ENCODE results near the gene TMEM267. TPM values are rescaled to one million over a fixed set of nuclear protein-coding genes. Genes with fewer than 3 reads are reported as not detected.

Gene TMEM267
- polyA plus RNA-seq, 3 donors: 4.4 to 13.9 (median 11.8) TPM

DNA sequence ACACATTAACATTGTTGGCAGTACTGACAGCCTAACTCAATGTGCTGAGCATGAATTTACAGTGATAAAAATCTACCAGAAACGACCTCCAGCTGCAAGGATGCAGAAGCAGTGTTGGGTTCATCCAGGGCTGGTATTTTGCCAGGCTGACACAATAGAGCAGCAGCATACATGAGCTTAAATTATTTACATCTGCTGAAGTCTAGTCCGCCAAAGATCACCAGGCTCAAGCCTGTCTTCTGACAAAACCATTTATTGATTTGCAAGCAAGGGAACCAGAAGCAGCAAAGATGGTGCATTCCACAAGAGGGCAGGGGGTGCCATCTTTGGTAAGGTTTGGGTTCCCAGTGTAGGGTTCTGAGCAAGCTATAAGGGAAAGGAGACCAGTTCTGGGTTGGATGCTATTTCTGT lies 40.0 kb upstream of the TMEM267 start:
- H2AFZ ChIP-seq (ENCODE audit: insufficient read depth, low read depth, low read length, poor library complexity, severe bottlenecking): no peak overlapping the region
- H3K9ac ChIP-seq (ENCODE audit: insufficient read depth, low read length, poor library complexity, severe bottlenecking): no peak overlapping the region
- 78% methylated on average over 2 of the region's 2 CpGs for WGBS (ENCODE audit: insufficient coverage)
- H3K4me3 Mint-ChIP-seq: no peak overlapping the region
- peaks cover 39 to 42% of the 10 kb centered on the region in 2 donors for H3K36me3 Mint-ChIP-seq
- H3K4me3 ChIP-seq (replicated peaks in 1 of 3; ENCODE audit: low read depth in 2 of 3, low read length in 3 of 3): no peak overlapping the region
- no peak overlapping the region for H3K4me2 ChIP-seq (replicated peaks; ENCODE audit: extremely low read depth, low read length, poor library complexity, severe bottlenecking)
- no peaks in the 10 kb centered on the region for H3K4me1 ChIP-seq (ENCODE audit: control insufficient read depth in 1 of 2, insufficient read depth in 2 of 2, low read length in 2 of 2)
- DNase-seq: no peak
- no peak overlapping the region for H3K27ac Mint-ChIP-seq
- no peaks in the 10 kb centered on the region for H3K27me3 ChIP-seq (ENCODE audit: control insufficient read depth in 2 of 2, insufficient read depth in 2 of 2, low read length in 2 of 2)
- H3K79me2 ChIP-seq (ENCODE audit: insufficient read depth, low read length): no peaks in the 10 kb centered on the region
- H4K20me1 ChIP-seq (ENCODE audit: insufficient read depth, low read length): no peaks in the 10 kb centered on the region
- peaks cover 28 to 48% of the 10 kb centered on the region in 2 donors for H3K36me3 ChIP-seq (replicated peaks in 1 of 2; ENCODE audit: control insufficient read depth in 1 of 2, insufficient read depth in 2 of 2, low read length in 2 of 2)
- no peaks in the 10 kb centered on the region for H3K4me1 Mint-ChIP-seq
- intact Hi-C loops (cut with micrococcal nuclease): no loop called here
- no peaks in the 10 kb centered on the region for H3K9me3 ChIP-seq (replicated peaks in 1 of 2; ENCODE audit: control insufficient read depth in 1 of 2, insufficient read depth in 1 of 2, low read length in 2 of 2)
- peaks cover 0 to 4% (median 1%) of the 10 kb centered on the region in 7 donors for H3K9me3 Mint-ChIP-seq
- TF ChIP-seq CTCF (IDR thresholded peaks at IDR 0.05): no peak
- no peaks in the 10 kb centered on the region for H3K27me3 Mint-ChIP-seq (ENCODE audit: low read depth in 3 of 3)
- no peak overlapping the region for H3K27ac ChIP-seq (ENCODE audit: low read depth in 1 of 2, low read length in 2 of 2)

- Histone ChIP-seq H3K79me2 (ENCODE audit: insufficient read depth, low read length) (no peaks in the 10 kb centered on the region), H3K4me1 (ENCODE audit: control insufficient read depth in 1 of 2, insufficient read depth in 2 of 2, low read length in 2 of 2) (peaks cover 2 to 3% of the 10 kb centered on the region in 2 donors), H3K9ac (ENCODE audit: insufficient read depth, low read length, poor library complexity, severe bottlenecking) (no peak overlapping the region), H3K4me3 (replicated peaks in 1 of 3; ENCODE audit: low read depth in 2 of 3, low read length in 3 of 3) (no peak overlapping the region), H3K27me3 (ENCODE audit: control insufficient read depth in 2 of 2, insufficient read depth in 2 of 2, low read length in 2 of 2) (no peaks in the 10 kb centered on the region), H4K20me1 (ENCODE audit: insufficient read depth, low read length) (no peaks in the 10 kb centered on the region), H2AFZ (ENCODE audit: insufficient read depth, low read depth, low read length, poor library complexity, severe bottlenecking) (no peak overlapping the region), H3K9me3 (replicated peaks in 1 of 2; ENCODE audit: control insufficient read depth in 1 of 2, insufficient read depth in 1 of 2, low read length in 2 of 2) (no peaks in the 10 kb centered on the region), H3K4me2 (replicated peaks; ENCODE audit: extremely low read depth, low read length, poor library complexity, severe bottlenecking) (no peak overlapping the region), H3K36me3 (replicated peaks in 1 of 2; ENCODE audit: control insufficient read depth in 1 of 2, insufficient read depth in 2 of 2, low read length in 2 of 2) (peaks cover 11 to 26% of the 10 kb centered on the region in 2 donors), H3K27ac (ENCODE audit: low read depth in 1 of 2, low read length in 2 of 2) (no peak overlapping the region)
- peaks cover 0 to 3% (median 0%) of the 10 kb centered on the region in 3 donors for H3K27me3 Mint-ChIP-seq (ENCODE audit: low read depth in 3 of 3)
- H3K27ac Mint-ChIP-seq: no peak overlapping the region
- no peak for TF ChIP-seq CTCF (IDR thresholded peaks at IDR 0.05)
- 100% methylated on average over 1 of the region's 1 CpG for WGBS (ENCODE audit: insufficient coverage)
- intact Hi-C loops (cut with micrococcal nuclease): no loop called here
- H3K9me3 Mint-ChIP-seq: peaks cover 0 to 5% (median 2%) of the 10 kb centered on the region in 7 donors
- peaks cover under 1% of the 10 kb centered on the region for H3K4me1 Mint-ChIP-seq
- H3K4me3 Mint-ChIP-seq: no peak overlapping the region
- H3K36me3 Mint-ChIP-seq: peaks cover 22 to 25% of the 10 kb centered on the region in 2 donors
- no peak for DNase-seq
Observed at GRCh38 chr5:43520615-43521014, 37.0 kb upstream of the TMEM267 start.
